ENCODE data around the gene SMYD3.

- TF ChIP-seq, protein P1, sequence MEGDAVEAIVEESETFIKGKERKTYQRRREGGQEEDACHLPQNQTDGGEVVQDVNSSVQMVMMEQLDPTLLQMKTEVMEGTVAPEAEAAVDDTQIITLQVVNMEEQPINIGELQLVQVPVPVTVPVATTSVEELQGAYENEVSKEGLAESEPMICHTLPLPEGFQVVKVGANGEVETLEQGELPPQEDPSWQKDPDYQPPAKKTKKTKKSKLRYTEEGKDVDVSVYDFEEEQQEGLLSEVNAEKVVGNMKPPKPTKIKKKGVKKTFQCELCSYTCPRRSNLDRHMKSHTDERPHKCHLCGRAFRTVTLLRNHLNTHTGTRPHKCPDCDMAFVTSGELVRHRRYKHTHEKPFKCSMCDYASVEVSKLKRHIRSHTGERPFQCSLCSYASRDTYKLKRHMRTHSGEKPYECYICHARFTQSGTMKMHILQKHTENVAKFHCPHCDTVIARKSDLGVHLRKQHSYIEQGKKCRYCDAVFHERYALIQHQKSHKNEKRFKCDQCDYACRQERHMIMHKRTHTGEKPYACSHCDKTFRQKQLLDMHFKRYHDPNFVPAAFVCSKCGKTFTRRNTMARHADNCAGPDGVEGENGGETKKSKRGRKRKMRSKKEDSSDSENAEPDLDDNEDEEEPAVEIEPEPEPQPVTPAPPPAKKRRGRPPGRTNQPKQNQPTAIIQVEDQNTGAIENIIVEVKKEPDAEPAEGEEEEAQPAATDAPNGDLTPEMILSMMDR (IDR thresholded peaks at IDR 0.05) = no peak
- TF ChIP-seq POLR2A (IDR thresholded peaks at IDR 0.05; ENCODE audit: low read length) = no peak
Measured at GRCh38 chr1:246549665-246550064, 42.6 kb upstream of the SMYD3 start.
